ENCODE results near the gene ANKS1B.

Gene ANKS1B

GRCh38 chr12:99099786-99100185 lies 885.0 kb downstream of the ANKS1B start:
- DNase-seq, result no peak

- DNase-seq, result no peak
These were observed 887.6 kb downstream of the ANKS1B start for GRCh38 chr12:99097171-99097570.

GRCh38 chr12:99093166-99093565 lies 891.6 kb downstream of the ANKS1B start:
- DNase-seq, result no peak

GRCh38 chr12:99092100-99092851 lies 892.5 kb downstream of the ANKS1B start:
- DNase-seq, result no peak

- no peak for DNase-seq
These were observed 897.5 kb downstream of the ANKS1B start for GRCh38 chr12:99087278-99087677.

- DNase-seq, result no peak
These were observed 904.9 kb downstream of the ANKS1B start for GRCh38 chr12:99079811-99080210.

- no peak for DNase-seq
These were observed 915.6 kb downstream of the ANKS1B start for GRCh38 chr12:99068993-99069747.

- no peak for DNase-seq
These were observed 917.5 kb downstream of the ANKS1B start for GRCh38 chr12:99067171-99067785.

GRCh38 chr12:99066726-99067125 lies 918.0 kb downstream of the ANKS1B start:
- no peak for DNase-seq

- no peak for DNase-seq
These were observed 921.6 kb downstream of the ANKS1B start for GRCh38 chr12:99063182-99063581.

- DNase-seq, result no peak
These were observed 924.8 kb downstream of the ANKS1B start for GRCh38 chr12:99059824-99060511.

- no peak for DNase-seq
These were observed 927.1 kb downstream of the ANKS1B start for GRCh38 chr12:99057670-99058069.

- DNase-seq, result no peak
These were observed 928.5 kb downstream of the ANKS1B start for GRCh38 chr12:99056186-99056585.

- DNase-seq, result no peak
These were observed 929.4 kb downstream of the ANKS1B start for GRCh38 chr12:99055299-99055698.

- no peak for DNase-seq
These were observed 930.1 kb downstream of the ANKS1B start for GRCh38 chr12:99054601-99055128.

GRCh38 chr12:99053616-99054362 lies 930.9 kb downstream of the ANKS1B start:
- DNase-seq, result no peak

GRCh38 chr12:99049774-99050173 lies 935.0 kb downstream of the ANKS1B start:
- no peak for DNase-seq

- no peak for DNase-seq
These were observed 939.6 kb downstream of the ANKS1B start for GRCh38 chr12:99045158-99045557.

- peak; percentile 11 for DNase-seq
These were observed 941.3 kb downstream of the ANKS1B start for GRCh38 chr12:99043319-99043914.

GRCh38 chr12:99042226-99042625 lies 942.5 kb downstream of the ANKS1B start:
- no peak for DNase-seq

- no peak for DNase-seq
These were observed 945.2 kb downstream of the ANKS1B start for GRCh38 chr12:99039367-99040120.
